DOHH2 (cell line): Measurements from ENCODE around the gene BMP7.

ENCODE experiments used
- CTCF ChIP-seq: fragments of 200-600 bp; sonication (generic); IDR thresholded peaks from one replicate; pipeline ENCODE4 v1.5.1; 2014; ENCODE audit warnings: antibody characterized with exemption, mild to moderate bottlenecking, low read depth, low read length; ENCODE audit not compliant: poor library complexity, severe bottlenecking
- EZH2phosphoT487 ChIP-seq: fragments of 200-600 bp; sonication (generic); IDR thresholded peaks from 2 replicates; pipeline ENCODE4 v1.6.1; 2017; ENCODE audit warnings: borderline replicate concordance, mild to moderate bottlenecking, antibody characterized with exemption, low read length, moderate library complexity, mixed read lengths

DNA sequence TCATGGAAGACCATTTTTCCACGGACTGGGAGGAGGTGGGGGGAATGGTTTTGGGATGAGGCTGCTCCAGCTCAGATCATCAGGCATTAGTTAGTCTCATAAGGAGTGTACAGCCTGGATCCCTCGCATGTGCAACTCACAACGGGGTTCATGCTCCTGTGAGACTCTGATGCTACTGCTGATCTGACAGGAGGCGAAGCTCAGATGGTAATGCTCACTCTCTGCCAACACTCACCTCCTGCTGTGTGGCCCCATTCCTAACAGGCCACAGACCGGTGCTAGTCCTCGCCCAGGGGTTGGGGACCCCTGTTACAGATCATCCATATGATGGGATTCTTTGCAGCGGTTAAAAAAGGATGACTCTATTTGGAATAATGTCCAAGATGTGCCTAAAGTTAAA lies 27.6 kb upstream of the BMP7 start:
- TF ChIP-seq CTCF (no peak), EZH2phosphoT487 (no peak)
